ENCODE results near the gene PEX14. TPM values are rescaled to one million over a fixed set of nuclear protein-coding genes. Genes with fewer than 3 reads are reported as not detected.

Gene PEX14
- total and polyA plus RNA-seq, 9 of the 15 experiments (the other 6 are each of a cell fraction or from before 2014, with no cell fraction given): 2.6 to 45.7 (median 22.7) TPM

GRCh38 chr1:10662090-10662688 is 187.4 kb downstream of the PEX14 start:
- no TSS peak for BruUV-seq (replicated peaks)
- ATAC-seq (no peak), DNase-seq (ENCODE audit: extremely low read depth in 1 of 4, low spot score in 3 of 4) (no peak), FAIRE-seq (peak; percentile 42)
- H3K4me3 ChIP-seq: no peak overlapping the region
- TF ChIP-seq CBX1 (IDR thresholded peaks at IDR 0.05; ENCODE audit: low read depth): no peak
- TF ChIP-seq EGR1 (conservative IDR thresholded peaks at IDR 0.05): peak; percentile 14; the same call in 1 of the 2 replicates
- 0 out of 2 replicates have a peak, but pooled peaks have one; percentile 7 for TF ChIP-seq ELF4 (CRISPR knock-in tag; IDR thresholded peaks at IDR 0.05)
- 0 out of 2 replicates have a peak, but pooled peaks have one; percentile 21 for TF ChIP-seq HBP1 (CRISPR knock-in tag; IDR thresholded peaks at IDR 0.05)
- TF ChIP-seq CREB3L1 (IDR thresholded peaks at IDR 0.05; ENCODE audit: borderline replicate concordance, low read depth): no peak
- TF ChIP-seq MAX (CRISPR knock-in tag; IDR thresholded peaks at IDR 0.05): 0 out of 2 replicates have a peak, but pooled peaks have one; percentile 22
- peaks cover 27% of the 10 kb centered on the region for H4K20me1 ChIP-seq (replicated peaks; ENCODE audit: control insufficient read depth, insufficient read depth, low read length)
- no peaks in the 10 kb centered on the region for H3K36me3 ChIP-seq (ENCODE audit: control insufficient read depth, insufficient read depth, low read length)
- no peak overlapping the region for H3K9ac ChIP-seq (ENCODE audit: insufficient read depth in 1 of 2, low read depth in 2 of 2, low read length in 2 of 2)
- no peak overlapping the region for H3K27ac ChIP-seq (ENCODE audit: extremely low read depth, low read depth, low read length)
- no peaks in the 10 kb centered on the region for H3K9me1 ChIP-seq (ENCODE audit: control insufficient read depth, insufficient read depth, low read length)
- in situ Hi-C loops (cut with MboI): no loop called here
- 43% methylated on average over 8 of the region's 8 CpGs for WGBS (ENCODE audit: insufficient coverage, low coverage, missing lambda C conversion rate)
- ChIA-PET CTCF (ENCODE audit: low intra/inter-chr PET ratio) (no interaction called here), POLR2A (no interaction called here)
- no peaks in the 10 kb centered on the region for H3K79me2 ChIP-seq (ENCODE audit: control insufficient read depth, insufficient read depth, low read length)
- peaks cover 38 to 84% of the 10 kb centered on the region in 2 experiments for H3K27me3 ChIP-seq (ENCODE audit: control insufficient read depth in 2 of 2, insufficient read depth in 2 of 2, low read length in 2 of 2)
- no peak overlapping the region for H3K4me2 ChIP-seq (ENCODE audit: insufficient read depth, low read length)
- intact Hi-C loops (cut with micrococcal nuclease): no loop called here
- no peak overlapping the region for H2AFZ ChIP-seq (ENCODE audit: low read depth, low read length)
- peaks cover 3% of the 10 kb centered on the region; the same call in 1 of the 2 replicates for H3K9me3 ChIP-seq (replicated peaks; ENCODE audit: control insufficient read depth, insufficient read depth, low read depth, low read length)
- H3K4me1 ChIP-seq (replicated peaks in 1 of 2; ENCODE audit: control insufficient read depth in 2 of 2, insufficient read depth in 2 of 2, low read length in 2 of 2): peaks cover 0 to 58% of the 10 kb centered on the region in 2 experiments; a peak in 2 of 5 replicates
